ENCODE data around the gene RUNX1. TPM values are rescaled to one million over a fixed set of nuclear protein-coding genes. Genes with fewer than 3 reads are reported as not detected.

Gene RUNX1
- total and polyA plus RNA-seq, 2 donors (not counting 1 experiment from before 2014, with no cell fraction given): 26.3 to 73.0 TPM

DNA sequence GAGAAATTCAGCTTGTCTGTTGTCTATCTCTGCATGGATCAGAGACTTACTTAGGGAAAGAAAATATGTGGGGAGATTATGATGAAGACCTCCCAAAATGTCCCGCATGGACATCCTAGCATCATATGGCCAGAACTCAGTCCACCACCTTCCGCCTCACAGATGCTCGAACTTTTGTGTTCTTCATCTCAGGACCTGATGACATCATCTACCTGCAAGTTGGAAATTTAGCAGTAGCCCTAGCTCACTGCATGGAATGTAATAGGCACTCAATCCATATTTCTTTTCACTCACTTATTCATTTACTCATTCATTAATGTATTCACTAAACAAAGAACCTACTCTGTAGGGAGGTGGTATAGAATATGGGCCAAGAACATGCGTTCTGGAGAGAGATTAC is 283.5 kb downstream of the RUNX1 start:
- ChIA-PET POLR2A (interaction anchor here (0.6 kb wide), 1 partner anchor 39 kb away, joined by 5 read pairs; no protein-coding TSS in a partner anchor), CTCF (interaction anchor here (1.8 kb wide), 1 partner anchor 20 kb away, joined by 7 read pairs; no protein-coding TSS in a partner anchor)
- no peaks in the 10 kb centered on the region for H3K36me3 ChIP-seq (replicated peaks in 1 of 2; ENCODE audit: control extremely low read depth in 1 of 2, control insufficient read depth in 1 of 2, extremely low read depth in 1 of 2, insufficient read depth in 2 of 2, low read length in 1 of 2)
- H2AFZ ChIP-seq (ENCODE audit: insufficient read depth, low read depth, low read length, poor library complexity, severe bottlenecking): no peak overlapping the region
- no peak overlapping the region for H3K9ac ChIP-seq (ENCODE audit: low read length)
- no peaks in the 10 kb centered on the region for H4K20me1 ChIP-seq (ENCODE audit: control insufficient read depth, insufficient read depth, low read length, poor library complexity, severe bottlenecking)
- Mint-ChIP-seq H3K4me3 (no peak overlapping the region), H3K9me3 (ENCODE audit: insufficient read depth) (peaks cover 2% of the 10 kb centered on the region), H3K27me3 (no peaks in the 10 kb centered on the region), H3K4me1 (no peaks in the 10 kb centered on the region), H3K27ac (no peak overlapping the region)
- H3K4me2 ChIP-seq (replicated peaks; ENCODE audit: low read depth, low read length, poor library complexity, severe bottlenecking): no peak overlapping the region
- no peak overlapping the region for H3K27ac ChIP-seq (ENCODE audit: low read length in 2 of 2)
- intact Hi-C loops (cut with micrococcal nuclease): no loop called here
- TF ChIP-seq CTCF (IDR thresholded peaks at IDR 0.05): no peak
- no peak for TF ChIP-seq EZH2 (IDR thresholded peaks at IDR 0.05; ENCODE audit: borderline replicate concordance, insufficient read depth, low read depth, low read length, poor library complexity, severe bottlenecking)
- H3K27me3 ChIP-seq (replicated peaks in 1 of 4; ENCODE audit: control extremely low read depth in 1 of 4, control insufficient read depth in 3 of 4, insufficient read depth in 4 of 4, low read length in 3 of 4): peaks cover 0 to 3% (median 0%) of the 10 kb centered on the region in 4 experiments
- no peaks in the 10 kb centered on the region for H3K79me2 ChIP-seq (ENCODE audit: control insufficient read depth, insufficient read depth, low read length)
- DNase-seq (no peak), ATAC-seq (ENCODE audit: low read depth) (no peak)
- H3K9me3 ChIP-seq (ENCODE audit: control extremely low read depth in 1 of 3, control insufficient read depth in 2 of 3, insufficient read depth in 1 of 3, low read length in 2 of 3): peaks cover 0 to 4% (median 2%) of the 10 kb centered on the region in 3 donors
- 96% methylated on average over 3 of the region's 4 CpGs for WGBS (ENCODE audit: insufficient coverage)
- no peak overlapping the region for H3K4me3 ChIP-seq (ENCODE audit: control extremely low read depth in 1 of 5, extremely low read depth in 1 of 5, insufficient read depth in 1 of 5, low read depth in 2 of 5, low read length in 4 of 5)
- H3K4me1 ChIP-seq (ENCODE audit: control insufficient read depth in 2 of 2, insufficient read depth in 2 of 2, low read length in 2 of 2): no peaks in the 10 kb centered on the region

- CTCF ChIA-PET: interaction anchor here (1.8 kb wide), 1 partner anchor 19 kb away, joined by 7 read pairs; no protein-coding TSS in a partner anchor
- Histone ChIP-seq H2AFZ (ENCODE audit: insufficient read depth, low read depth, low read length, poor library complexity, severe bottlenecking) (no peak overlapping the region), H3K27me3 (replicated peaks in 1 of 4; ENCODE audit: control extremely low read depth in 1 of 4, control insufficient read depth in 3 of 4, insufficient read depth in 4 of 4, low read length in 3 of 4) (peaks cover 0 to 3% (median 0%) of the 10 kb centered on the region in 4 experiments), H3K9me3 (ENCODE audit: control extremely low read depth in 1 of 3, control insufficient read depth in 2 of 3, insufficient read depth in 1 of 3, low read length in 2 of 3) (peaks cover 0 to 4% (median 2%) of the 10 kb centered on the region in 3 donors), H3K9ac (ENCODE audit: low read length) (no peak overlapping the region), H4K20me1 (ENCODE audit: control insufficient read depth, insufficient read depth, low read length, poor library complexity, severe bottlenecking) (no peaks in the 10 kb centered on the region), H3K36me3 (replicated peaks in 1 of 2; ENCODE audit: control extremely low read depth in 1 of 2, control insufficient read depth in 1 of 2, extremely low read depth in 1 of 2, insufficient read depth in 2 of 2, low read length in 1 of 2) (no peaks in the 10 kb centered on the region), H3K4me1 (ENCODE audit: control insufficient read depth in 2 of 2, insufficient read depth in 2 of 2, low read length in 2 of 2) (no peaks in the 10 kb centered on the region), H3K4me2 (replicated peaks; ENCODE audit: low read depth, low read length, poor library complexity, severe bottlenecking) (no peak overlapping the region), H3K79me2 (ENCODE audit: control insufficient read depth, insufficient read depth, low read length) (no peaks in the 10 kb centered on the region), H3K4me3 (ENCODE audit: control extremely low read depth in 1 of 5, extremely low read depth in 1 of 5, insufficient read depth in 1 of 5, low read depth in 2 of 5, low read length in 4 of 5) (no peak overlapping the region), H3K27ac (ENCODE audit: low read length in 2 of 2) (no peak overlapping the region)
- 100% methylated on average over 1 of the region's 3 CpGs for WGBS (ENCODE audit: insufficient coverage)
- POLR2A ChIA-PET: interaction anchor here (0.6 kb wide), 1 partner anchor 40 kb away, joined by 5 read pairs; no protein-coding TSS in a partner anchor
- intact Hi-C loops (cut with micrococcal nuclease): no loop called here
- H3K27me3 Mint-ChIP-seq: peaks cover 2% of the 10 kb centered on the region
- no peak overlapping the region for H3K4me3 Mint-ChIP-seq
- H3K4me1 Mint-ChIP-seq: no peaks in the 10 kb centered on the region
- no peak overlapping the region for H3K27ac Mint-ChIP-seq
- TF ChIP-seq EZH2 (IDR thresholded peaks at IDR 0.05; ENCODE audit: borderline replicate concordance, insufficient read depth, low read depth, low read length, poor library complexity, severe bottlenecking) (no peak), CTCF (IDR thresholded peaks at IDR 0.05) (no peak)
- peaks cover 2% of the 10 kb centered on the region for H3K9me3 Mint-ChIP-seq (ENCODE audit: insufficient read depth)
- DNase-seq: no peak
- no peak for ATAC-seq (ENCODE audit: low read depth)
Measured at GRCh38 chr21:34764715-34765284, 284.3 kb downstream of the RUNX1 start.

All from B cell (primary cell).